HG03066 (cell line): Measurements from ENCODE around the gene C14orf93.
A peak's percentile ranks its signal among the peaks of the same experiment; 100 is the strongest.

Experiments
- ATAC-seq: cut with Tn5 transposase; IDR thresholded peaks from one replicate; pipeline ENCODE4 v1.9.1; 2021; ENCODE audit warnings: low read depth; ENCODE audit not compliant: unreplicated experiment

C14orf93 gene

DNA sequence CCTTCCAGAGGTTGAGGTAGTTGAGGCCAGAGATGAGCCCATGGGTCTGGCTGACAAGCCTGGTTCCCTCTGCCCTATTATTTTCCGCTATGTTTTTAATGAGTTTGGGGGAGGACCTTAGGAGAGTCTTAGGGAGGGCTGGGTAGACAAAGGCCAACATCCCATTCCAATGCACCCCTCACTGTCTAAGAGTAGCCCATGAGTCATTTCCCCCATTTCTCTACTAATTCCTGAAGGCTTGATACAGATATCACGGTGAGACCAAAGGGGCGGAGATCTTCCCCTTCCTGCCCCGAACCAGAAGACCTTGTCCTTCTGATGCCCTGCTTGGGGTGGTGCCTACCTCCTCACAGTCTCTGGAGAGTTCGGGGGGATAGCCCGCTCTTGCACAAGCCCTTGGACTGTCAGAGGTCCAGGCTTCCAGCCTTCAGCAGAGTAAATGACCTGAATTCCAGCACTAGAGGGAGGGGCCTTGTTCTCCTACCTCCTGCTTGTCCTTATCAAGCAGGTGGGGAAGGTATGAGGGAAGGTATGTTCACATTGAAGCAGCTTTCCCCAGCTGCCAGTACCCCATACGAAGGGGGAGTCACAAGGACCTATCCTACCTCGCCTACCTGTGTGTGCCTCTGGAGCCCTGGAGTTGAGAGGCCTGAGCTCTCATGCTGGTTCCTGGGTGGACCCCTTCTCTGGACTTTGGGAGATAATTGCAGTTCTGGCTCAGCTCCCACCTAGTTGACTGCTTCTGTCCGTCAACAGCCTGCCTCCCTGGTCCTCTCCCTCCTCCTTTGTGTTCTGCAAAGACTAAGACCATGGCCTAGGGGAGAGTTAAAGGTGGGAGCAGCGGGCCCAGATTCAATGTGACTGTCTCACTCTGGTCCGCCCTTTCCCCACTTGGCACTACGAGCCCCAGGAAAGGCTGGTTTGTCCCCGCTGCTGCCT, 35.7 kb upstream of the C14orf93 start:
- no peak for ATAC-seq

DNA sequence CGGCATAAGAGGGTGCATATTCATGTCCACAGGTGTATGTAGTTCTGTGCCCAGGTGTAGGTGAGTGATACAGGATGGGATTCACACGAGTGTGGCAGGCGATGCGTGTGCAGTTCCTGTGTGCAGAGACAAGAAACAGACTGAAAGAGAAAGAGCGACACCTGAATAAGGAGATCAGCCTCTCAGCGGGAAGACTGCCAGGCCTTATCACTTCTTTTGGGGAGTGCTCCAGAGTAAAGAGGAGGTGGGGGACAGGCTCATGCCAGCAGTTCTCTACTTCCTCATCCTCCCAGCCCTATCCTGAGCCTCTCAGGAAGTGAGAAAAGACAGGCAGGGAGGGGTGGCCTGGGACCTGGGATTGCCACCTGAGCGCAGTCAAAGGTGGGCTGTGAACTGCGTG, 34.9 kb upstream of the C14orf93 start:
- ATAC-seq: no peak

DNA sequence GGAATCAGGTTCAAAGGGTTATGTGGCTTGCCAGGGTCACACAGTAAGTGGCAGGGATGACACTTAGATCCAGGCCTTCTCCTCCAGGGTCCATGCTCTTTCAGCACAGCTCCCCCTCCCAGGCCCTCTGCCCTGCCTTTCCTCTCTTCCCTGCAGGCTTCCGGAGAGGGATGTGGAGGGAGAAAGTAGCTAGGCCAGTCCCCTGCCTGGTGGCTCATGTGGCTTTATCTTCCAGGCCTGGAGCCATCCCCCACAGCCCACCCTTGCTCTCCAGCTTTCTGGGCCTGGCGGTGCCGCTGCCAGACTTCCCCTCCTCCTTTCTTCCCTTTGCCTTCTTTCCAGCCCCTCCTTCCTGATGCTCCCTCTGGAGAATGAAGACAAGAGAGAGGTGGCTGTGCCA, 33.8 kb upstream of the C14orf93 start:
- ATAC-seq: no peak

DNA sequence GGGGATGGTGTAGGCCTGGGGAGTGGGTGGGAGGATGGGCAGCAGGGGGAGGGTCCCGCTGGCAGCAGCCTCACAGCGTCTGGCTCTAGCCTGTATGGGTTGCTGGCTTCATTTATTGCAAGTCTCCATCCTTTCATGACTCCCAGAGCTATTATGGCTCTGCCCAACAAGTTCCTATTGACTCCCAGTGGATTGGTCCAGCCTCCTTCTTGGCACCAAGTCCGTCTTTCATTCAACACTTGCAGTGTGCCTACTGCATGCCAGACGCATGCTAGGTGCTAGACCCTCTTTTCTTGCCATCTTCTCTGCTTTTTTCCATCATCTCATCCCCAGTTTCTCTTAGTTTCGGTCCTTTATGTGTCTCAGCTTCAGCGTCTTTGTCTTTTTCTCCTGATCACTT, 33.2 kb upstream of the C14orf93 start:
- ATAC-seq: no peak

DNA sequence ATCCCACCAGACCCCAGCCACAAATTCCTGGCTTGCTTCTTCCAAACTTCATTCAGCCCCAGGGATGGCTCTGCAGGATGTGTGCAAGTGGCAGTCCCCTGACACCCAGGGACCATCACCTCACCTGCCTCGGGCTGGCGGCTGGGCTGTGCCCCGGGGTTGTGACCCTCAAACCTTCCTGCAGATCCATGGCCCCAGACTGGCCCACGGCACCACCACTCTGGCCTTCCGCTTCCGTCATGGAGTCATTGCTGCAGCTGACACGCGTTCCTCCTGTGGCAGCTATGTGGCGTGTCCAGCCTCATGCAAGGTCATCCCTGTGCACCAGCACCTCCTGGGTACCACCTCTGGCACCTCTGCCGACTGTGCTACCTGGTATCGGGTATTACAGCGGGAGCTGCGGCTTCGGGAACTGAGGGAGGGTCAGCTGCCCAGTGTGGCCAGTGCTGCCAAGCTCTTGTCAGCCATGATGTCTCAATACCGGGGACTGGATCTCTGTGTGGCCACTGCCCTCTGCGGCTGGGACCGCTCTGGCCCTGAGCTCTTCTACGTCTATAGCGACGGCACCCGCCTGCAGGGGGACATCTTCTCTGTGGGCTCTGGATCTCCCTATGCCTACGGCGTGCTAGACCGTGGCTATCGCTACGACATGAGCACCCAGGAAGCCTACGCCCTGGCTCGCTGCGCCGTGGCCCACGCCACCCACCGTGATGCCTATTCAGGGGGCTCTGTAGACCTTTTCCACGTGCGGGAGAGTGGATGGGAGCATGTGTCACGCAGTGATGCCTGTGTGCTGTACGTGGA, 32.4 kb upstream of the C14orf93 start, which contains the start of gene PSMB11:
Gene PSMB11, plus strand, starts transcription at position 51 of the 804 bp plus-strand sequence. Its CDS starts 14 bp downstream, at position 65.
- ATAC-seq: no peak

DNA sequence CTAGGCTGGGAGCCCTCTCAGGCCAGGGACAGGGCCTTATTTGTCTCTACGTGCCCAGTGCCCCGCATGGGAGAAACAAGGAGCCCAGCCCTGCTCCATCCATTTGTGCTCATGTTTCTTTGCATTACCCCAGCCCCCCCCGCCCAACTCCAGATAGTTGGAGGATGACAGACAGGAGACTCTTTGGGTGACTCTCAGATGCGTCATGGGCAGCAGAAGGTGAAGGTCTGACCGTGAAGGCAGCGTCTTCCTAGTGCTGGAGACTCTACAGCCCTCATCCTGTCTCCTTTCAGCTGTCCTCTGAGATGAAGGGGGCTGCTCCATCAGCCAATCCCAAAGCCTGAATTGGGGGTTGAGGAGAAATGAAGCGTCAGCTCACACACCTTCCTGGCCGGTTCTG, 31.8 kb upstream of the C14orf93 start:
- no peak for ATAC-seq

DNA sequence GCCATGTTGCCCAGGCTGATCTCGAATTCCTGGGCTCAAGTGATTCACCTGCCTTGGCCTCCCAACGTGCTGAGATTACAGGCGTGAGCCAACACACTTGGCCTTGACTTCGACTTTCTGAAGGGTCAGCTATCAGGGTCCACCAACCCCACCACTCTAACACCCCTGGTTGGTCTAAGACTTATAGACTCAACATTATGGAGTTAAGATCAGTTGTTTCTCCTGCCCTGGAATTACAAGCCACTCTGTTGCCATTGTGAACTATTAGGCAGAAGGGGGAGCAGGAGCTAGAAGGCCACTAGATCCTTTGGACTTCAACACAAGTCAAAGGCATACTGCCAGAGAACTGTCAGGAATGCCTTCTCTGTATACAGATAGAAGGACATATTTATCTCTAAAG, 30.2 kb upstream of the C14orf93 start:
- ATAC-seq: no peak

DNA sequence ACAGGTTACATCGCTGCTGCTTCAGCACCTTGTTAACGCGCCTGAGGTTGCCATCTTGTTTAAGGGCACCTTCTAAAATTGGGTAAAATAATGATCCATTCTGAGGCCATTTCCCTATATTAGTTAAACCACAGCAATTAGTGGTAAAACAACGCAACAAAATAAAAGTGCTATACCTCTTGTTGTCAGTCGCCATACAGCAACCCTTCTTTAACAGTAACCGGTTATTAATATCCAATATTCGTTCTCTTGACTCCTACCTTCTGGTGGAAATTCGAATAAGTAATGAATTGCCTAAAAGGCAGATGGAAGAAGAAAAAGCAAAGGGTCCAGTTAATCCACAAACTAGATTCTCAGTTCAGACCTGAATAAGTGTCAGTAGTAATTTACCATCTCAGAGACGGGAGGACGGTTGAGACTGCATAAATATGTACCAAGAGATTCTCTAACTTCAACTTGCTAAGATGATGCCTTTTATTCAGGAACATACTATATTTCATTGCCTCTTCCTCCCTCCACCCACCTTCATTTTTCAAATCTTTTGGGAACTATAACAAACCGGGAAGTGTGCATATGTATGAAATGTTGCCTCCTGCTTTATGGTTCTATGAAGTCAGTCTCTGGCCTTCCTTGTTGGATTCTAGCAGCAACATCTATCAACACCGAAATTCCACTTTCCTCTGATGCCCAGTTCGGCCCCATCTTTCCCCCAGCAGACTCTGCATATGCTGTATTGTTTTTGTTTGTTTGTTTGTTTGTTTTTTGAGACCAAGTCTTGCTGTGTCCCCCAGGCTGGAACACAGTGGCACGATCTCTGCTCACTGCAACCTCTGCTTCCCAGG, 25.6 kb upstream of the C14orf93 start:
- ATAC-seq: no peak

DNA sequence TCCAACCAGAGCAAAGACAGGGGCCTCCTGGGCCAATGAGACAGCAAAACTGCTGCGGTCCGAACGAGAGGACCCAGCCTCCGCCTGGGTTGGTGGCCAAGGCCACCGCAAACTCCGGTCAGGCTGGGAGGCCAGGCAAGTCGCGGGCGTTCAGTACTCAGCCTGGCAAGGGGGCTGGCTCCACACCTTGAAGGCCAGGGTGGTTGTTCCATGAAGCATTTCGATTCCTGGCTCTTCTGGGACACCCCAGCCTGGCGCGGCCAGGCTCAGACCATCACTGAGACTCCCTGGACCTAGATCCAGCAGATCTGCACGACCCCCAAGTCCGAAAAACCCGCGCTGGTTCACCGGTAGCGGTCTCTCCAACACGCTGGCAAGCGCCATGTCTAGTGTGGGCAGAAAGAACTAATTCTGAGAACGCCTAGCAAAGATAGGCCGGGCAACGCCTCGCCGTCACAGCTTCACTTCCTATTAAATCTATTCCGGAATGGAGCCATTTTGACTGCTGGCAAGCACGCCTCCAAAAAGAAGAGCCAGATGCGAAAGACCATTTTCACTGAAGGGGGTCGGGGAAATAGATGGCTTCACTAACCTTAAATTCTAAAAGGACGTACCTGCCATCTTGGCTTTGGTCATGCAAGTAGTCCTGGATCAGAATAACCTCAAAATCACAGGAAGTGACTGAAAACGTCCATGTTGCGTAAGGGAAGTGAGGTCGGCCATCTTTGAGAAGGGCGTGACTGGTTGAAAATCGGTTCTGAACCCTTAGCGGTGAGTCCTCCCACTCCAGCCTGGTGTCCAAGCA, 24.8 kb upstream of the C14orf93 start, which contains the start of gene PSMB5:
Gene PSMB5, minus strand, starts transcription at position 403 of the 805 bp plus-strand sequence. Its CDS starts 19 bp downstream, at position 384.
- peak; percentile 90 for ATAC-seq

DNA sequence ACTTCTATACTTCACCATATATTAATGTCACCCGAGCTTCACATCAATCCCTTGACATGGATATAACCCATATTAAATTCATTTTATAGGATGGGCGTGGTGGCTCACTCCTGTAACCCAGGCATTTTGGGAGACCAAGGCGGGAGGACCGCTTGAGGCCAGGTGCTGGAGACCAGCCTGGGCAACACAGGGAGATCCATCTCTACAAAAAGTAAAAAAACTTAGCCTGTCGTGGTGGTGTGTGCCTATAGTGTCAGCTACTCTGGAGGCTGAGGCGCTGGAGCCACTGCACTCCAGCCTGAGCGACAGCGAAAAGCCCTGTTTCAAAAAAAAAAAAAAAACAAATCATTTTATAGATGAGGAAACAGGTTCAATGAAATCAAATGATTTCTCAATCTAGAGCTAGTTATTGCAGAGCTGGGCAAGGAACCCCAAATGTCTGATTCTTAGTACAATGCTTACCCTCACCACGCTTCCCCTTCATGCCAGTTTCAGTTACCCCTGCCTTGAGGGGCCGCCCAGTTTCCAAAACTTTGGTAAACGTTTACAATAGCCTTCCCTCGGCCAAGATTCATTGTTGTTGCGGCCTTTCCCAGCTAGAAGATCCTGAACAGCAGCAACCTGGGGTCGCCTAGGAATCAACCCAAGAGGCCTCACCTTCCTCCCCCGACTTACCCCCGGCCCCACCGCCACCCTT, 24.0 kb upstream of the C14orf93 start:
- no peak for ATAC-seq

DNA sequence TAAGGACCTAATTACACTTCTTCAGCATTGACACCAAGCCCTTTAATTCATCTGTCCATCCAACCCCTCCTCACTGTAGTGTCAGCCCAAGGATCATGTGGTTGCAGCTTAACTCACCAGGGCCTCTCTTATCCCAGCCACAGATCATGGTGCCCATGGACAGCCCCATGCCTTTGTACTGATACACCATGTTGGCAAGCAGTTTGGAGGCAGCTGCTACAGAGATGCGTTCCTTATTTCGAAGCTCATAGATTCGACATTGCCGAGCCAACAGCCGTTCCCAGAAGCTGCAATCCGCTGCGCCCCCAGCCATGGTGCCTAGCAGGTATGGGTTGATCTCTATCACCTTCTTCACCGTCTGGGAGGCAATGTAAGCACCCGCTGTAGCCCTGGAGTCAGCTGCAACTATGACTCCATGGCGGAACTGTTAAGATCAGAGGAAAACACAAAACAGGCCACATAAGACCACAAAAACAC, 23.3 kb upstream of the C14orf93 start:
- no peak for ATAC-seq

DNA sequence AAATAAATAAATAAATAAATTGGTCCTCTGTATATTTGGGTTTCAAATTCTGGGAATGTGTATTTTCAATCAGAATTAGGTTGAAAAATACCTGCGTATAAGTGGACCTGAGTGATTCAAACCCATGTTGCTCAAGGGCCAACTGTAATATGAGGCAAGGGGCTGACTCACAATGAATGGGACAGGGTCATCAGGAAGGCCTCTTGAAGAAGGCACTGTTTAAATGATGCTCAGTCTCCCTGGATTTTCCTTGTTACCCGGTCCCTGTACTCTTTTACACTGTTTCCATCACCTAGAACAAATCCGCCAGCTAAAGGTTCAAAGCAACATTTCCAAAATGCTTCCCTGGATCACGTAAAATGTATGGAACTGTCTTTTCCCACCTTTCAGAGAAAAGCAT, 21.0 kb upstream of the C14orf93 start:
- no peak for ATAC-seq

DNA sequence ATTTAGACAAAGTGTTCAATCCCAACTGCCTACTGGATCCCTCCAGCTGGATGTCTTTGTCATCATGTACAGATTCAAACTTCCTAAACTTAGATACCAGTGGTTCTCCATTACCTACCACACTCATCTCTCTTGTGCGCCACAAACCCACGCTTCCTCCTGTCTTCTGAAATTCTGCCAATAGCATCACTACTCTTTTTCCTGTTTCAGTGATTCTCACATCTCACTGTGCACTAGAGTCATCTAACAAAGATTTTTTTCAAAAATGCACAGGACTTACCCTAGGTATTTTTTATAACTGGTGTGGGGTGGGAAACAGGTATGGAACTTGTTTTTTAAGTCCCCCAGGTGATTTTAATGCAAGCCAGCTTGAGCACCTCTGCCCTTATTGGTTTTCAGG, 18.9 kb upstream of the C14orf93 start:
- no peak for ATAC-seq

DNA sequence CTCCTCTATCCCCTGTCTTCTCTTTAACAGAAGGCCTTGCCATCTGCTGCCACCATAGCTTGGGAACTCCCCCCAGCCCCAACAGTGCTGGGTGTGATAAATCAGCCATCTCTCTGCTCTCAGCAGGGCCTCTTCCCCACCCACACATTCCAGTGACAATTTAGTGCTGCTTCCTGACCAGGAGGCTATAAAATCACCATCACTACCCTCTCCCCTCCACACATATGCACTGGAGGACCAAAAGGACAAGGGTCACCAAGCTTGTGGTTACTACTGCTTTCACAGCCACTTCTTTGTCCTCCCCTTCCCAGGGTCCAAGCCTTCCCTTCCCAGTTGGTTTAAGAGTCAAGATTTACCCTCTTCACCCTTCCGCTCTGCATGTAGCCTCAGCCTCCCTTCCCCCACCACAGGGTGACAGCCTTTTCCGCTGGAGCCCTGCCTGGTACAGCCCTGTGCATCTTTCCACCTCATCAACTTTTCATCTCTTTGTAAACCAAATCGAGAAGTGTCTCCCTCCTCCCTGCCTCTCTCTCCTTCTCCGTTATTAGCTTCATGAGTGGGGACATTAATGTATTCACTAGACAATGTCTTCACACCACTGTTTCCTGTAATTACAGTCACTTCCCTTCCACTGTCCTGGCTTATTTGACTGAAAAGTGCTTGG, 15.3 kb upstream of the C14orf93 start:
- ATAC-seq: no peak

DNA sequence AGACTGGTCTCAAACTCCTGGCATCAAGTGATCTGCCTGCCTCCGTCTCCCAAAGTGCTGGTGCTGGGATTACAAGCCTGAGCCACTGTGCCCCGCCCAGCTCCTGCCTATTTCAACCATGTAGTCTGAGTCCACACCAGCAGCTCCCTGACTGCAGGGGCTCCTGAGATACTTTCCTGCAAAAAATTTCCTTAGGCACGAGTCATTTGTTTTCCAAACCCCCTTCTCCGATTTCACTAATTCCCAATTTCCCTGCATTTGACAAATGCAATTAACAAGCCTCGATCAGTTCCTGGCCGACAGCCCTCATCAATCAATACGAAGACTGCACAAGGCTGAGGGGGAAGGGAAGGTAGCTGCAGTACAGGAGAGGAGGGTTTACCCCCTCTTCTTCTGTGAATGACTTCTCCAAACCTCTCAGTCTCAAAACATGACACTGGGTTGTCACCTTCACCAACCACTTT, 14.7 kb upstream of the C14orf93 start:
- no peak for ATAC-seq

DNA sequence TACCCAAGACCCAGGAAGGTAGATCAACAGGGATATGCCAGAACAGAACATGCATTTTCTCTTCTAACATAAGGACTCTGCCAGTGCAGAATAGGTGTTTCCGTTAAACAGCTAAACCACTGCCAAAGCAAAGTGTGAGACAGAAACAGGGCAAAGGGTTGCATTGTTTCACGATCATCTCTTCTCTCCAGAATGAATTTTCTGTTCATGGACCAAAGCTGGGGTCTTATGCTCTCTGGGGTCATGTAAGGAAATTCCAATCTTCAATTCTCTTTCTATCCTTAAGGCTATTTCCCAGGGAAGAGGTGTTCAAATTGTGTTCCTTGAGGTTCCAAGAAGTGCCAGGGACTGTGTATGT, 13.8 kb upstream of the C14orf93 start:
- no peak for ATAC-seq

DNA sequence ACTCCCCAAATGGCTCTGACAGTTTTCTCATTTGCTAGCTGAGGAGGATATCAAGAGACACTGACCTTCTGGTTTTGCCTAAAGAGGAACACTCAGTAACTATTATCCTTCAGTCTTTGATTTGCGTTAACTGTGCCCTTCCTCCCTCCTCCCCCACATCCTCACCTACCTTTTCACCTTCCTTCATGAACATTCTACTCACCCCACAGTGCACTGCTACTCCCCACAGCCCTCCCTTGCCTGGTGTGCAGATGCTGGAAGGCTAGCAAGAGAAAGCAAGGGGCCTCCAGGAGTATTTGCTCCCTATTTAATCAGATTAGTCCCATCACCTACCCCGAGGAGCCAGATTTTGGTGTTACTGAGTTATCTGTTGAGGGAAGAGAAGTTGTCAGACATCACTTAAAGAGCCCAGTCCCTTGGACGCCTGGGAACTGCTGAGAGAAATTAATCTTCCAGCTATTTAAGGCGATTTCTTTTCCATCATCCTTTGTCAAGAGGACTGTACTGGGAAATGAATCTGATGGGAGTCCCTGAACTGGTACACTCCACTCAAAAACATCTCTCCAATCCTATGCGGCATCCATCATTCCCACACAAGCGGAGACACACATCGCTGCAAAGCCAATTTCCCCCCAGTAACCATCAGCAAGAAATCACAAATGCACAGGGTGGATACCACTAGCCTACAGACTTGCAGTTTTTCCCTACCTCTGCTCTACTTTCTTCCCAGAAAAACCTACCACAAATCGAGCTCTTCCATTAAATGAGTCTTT, 13.3 kb upstream of the C14orf93 start:
- no peak for ATAC-seq
